Neural crest cell (in vitro differentiated cells): Measurements from ENCODE around the gene SLC27A5. TPM values are rescaled to one million over a fixed set of nuclear protein-coding genes. Genes with fewer than 3 reads are reported as not detected.

Source experiments
- DNase-seq: peaks from one replicate; pipeline ENCODE4 v3.0.0; 2021; ENCODE audit warnings: low read depth, mixed read lengths, low spot score
- H3K27ac Mint-ChIP-seq: one replicate; pipeline ENCODE4 v1.8.0; 2021; ENCODE audit warnings: mild to moderate bottlenecking, mixed read lengths; ENCODE audit not compliant: unreplicated experiment
- H3K27me3 Mint-ChIP-seq: 2 replicates; pipeline ENCODE4 v1.8.0; 2021; ENCODE audit warnings: low read depth, mild to moderate bottlenecking, mixed read lengths
- H3K36me3 Mint-ChIP-seq: 2 replicates; pipeline ENCODE4 v1.8.0; 2021; ENCODE audit warnings: low read depth, mild to moderate bottlenecking, mixed read lengths
- H3K4me1 Mint-ChIP-seq: 2 replicates; pipeline ENCODE4 v1.8.0; 2021; ENCODE audit warnings: mixed read lengths
- H3K4me3 Mint-ChIP-seq: one replicate; pipeline ENCODE4 v1.8.0; 2021; ENCODE audit warnings: mild to moderate bottlenecking, mixed read lengths
- H3K9me3 Mint-ChIP-seq: 2 replicates; pipeline ENCODE4 v1.8.0; 2021; ENCODE audit warnings: mixed read lengths
- total RNA-seq: library from RNA; stranded (reverse); gene quantifications from 2 replicates; pipeline ENCODE4 v1.2.1, GENCODE V29; 2021
- TF ChIP-seq, protein P1 (sequence below): fragments of 200-600 bp; sonication (generic); conservative IDR thresholded peaks from 2 replicates; pipeline ENCODE4 v1.5.0; 2021; ENCODE audit warnings: antibody characterized with exemption, mild to moderate bottlenecking

SLC27A5 gene
- total RNA-seq, 1 donor from 2014 or later, result 17.5 TPM

DNA sequence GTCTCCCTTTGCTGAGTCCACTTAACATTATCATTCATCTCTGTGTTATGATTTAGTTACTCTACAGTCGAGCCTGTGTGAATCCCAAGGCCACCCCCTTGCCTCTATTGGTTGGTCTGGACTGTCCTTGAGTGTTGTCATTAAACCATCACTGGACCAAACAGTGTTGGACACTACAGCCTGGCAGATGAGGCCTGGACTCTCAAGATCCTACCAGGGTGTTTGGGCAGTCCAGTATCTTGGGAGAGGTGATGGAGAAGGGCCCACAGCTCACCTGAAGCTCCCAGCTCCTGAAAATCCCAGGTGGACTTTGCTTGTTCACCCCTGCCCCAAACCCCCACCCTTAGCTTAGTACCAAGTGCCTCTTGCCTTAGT lies 39.3 kb upstream of the SLC27A5 start:
- TF ChIP-seq, protein P1, sequence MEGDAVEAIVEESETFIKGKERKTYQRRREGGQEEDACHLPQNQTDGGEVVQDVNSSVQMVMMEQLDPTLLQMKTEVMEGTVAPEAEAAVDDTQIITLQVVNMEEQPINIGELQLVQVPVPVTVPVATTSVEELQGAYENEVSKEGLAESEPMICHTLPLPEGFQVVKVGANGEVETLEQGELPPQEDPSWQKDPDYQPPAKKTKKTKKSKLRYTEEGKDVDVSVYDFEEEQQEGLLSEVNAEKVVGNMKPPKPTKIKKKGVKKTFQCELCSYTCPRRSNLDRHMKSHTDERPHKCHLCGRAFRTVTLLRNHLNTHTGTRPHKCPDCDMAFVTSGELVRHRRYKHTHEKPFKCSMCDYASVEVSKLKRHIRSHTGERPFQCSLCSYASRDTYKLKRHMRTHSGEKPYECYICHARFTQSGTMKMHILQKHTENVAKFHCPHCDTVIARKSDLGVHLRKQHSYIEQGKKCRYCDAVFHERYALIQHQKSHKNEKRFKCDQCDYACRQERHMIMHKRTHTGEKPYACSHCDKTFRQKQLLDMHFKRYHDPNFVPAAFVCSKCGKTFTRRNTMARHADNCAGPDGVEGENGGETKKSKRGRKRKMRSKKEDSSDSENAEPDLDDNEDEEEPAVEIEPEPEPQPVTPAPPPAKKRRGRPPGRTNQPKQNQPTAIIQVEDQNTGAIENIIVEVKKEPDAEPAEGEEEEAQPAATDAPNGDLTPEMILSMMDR, result no peak
- Mint-ChIP-seq H3K36me3 (peaks cover 47% of the 10 kb centered on the region), H3K27me3 (peaks cover 33% of the 10 kb centered on the region), H3K4me3 (peak overlapping the region; percentile 77), H3K9me3 (no peaks in the 10 kb centered on the region), H3K4me1 (peaks cover 53% of the 10 kb centered on the region), H3K27ac (no peak overlapping the region)
- DNase-seq, result no peak

DNA sequence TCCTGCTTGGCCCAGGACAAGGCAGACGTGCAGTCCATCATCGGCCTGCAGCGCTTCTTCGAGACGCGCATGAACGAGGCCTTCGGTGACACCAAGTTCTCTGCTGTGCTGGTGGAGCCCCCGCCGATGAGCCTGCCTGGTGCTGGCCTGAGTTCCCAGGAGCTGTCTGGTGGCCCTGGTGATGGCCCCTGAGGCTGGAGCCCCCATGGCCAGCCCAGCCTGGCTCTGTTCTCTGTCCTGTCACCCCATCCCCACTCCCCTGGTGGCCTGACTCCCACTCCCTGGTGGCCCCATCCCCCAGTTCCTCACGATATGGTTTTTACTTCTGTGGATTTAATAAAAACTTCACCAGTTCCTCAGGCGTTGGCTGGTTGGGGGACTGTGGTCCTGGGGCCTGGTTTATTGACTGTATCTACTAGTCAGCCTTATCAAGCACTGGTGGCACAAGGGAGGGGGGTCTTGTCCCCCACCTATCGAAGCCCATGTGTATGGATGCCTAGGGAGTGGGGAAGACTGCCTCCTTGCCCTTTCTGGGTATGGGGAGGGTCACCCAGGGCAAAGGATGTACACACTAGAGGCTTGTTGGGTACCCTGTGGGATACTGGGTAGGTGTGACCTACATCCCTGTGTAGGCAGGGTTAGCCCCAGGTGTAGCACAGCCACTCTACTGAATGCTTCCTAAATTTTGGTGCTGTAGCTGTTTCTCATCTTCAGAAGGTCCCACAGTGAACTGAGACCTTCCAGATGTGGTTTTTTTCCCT lies 38.8 kb upstream of the SLC27A5 start:
- no peaks in the 10 kb centered on the region for H3K9me3 Mint-ChIP-seq
- DNase-seq, result no peak
- H3K27me3 Mint-ChIP-seq, result peaks cover 39% of the 10 kb centered on the region
- TF ChIP-seq, protein P1, result no peak
- H3K4me1 Mint-ChIP-seq, result peaks cover 58% of the 10 kb centered on the region
- no peak overlapping the region for H3K27ac Mint-ChIP-seq
- H3K4me3 Mint-ChIP-seq, result peak overlapping the region; percentile 77
- H3K36me3 Mint-ChIP-seq, result peaks cover 53% of the 10 kb centered on the region

DNA sequence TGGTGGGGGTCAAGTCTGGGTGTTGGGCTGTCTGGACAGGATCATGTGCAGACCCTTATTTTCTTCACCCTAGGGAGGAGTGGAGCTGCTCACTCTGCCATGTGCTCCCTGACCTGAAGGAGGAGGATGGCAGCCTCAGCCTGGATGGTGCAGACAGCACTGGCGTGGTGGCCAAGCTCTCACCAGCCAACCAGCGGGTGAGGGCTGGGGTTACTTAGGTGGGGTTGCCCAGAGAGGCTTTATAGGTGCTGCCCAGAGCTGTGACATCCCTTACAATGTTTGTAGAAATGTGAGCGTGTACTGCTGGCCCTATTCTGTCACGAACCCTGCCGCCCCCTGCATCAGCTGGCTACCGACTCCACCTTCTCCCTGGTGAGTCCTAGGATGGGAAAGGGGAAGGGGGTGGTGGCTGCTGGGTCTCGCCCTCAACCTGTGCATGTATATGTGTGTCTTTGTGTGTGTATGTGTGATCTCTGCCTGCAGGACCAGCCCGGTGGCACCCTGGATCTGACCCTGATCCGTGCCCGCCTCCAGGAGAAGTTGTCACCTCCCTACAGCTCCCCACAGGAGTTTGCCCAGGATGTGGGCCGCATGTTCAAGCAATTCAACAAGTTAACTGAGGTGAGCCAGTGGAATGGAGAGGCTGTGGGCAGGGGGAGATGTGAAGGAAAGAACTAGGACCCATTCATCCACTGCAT lies 38.0 kb upstream of the SLC27A5 start:
- Mint-ChIP-seq H3K27ac (no peak overlapping the region), H3K36me3 (peaks cover 48% of the 10 kb centered on the region), H3K4me3 (peak overlapping the region; percentile 74), H3K9me3 (no peaks in the 10 kb centered on the region), H3K27me3 (peaks cover 32% of the 10 kb centered on the region), H3K4me1 (peaks cover 53% of the 10 kb centered on the region)
- TF ChIP-seq, protein P1, result no peak
- no peak for DNase-seq

DNA sequence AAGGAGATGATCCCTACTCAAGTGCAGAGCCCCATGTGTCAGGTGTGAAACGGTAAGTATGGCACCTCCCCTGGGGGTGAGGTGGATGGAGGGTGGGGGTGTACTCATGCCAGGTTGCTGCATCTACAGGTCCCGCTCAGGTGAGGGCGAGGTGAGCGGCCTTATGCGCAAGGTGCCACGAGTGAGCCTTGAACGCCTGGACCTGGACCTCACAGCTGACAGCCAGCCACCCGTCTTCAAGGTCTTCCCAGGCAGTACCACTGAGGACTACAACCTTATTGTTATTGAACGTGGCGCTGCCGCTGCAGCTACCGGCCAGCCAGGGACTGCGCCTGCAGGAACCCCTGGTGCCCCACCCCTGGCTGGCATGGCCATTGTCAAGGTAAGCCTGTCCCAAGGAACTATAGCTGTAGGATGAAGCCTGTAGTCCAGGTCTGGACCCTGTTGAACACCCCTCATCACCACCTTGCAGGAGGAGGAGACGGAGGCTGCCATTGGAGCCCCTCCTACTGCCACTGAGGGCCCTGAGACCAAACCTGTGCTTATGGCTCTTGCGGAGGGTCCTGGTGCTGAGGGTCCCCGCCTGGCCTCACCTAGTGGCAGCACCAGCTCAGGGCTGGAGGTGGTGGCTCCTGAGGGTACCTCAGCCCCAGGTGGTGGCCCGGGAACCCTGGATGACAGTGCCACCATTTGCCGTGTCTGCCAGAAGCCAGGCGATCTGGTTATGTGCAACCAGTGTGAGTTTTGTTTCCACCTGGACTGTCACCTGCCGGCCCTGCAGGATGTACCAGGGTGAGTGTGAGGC lies 37.3 kb upstream of the SLC27A5 start:
- Mint-ChIP-seq H3K27ac (no peak overlapping the region), H3K27me3 (peaks cover 26% of the 10 kb centered on the region), H3K4me1 (peaks cover 46% of the 10 kb centered on the region), H3K9me3 (no peaks in the 10 kb centered on the region), H3K4me3 (peak overlapping the region; percentile 74), H3K36me3 (peaks cover 44% of the 10 kb centered on the region)
- TF ChIP-seq, protein P1, result no peak
- no peak for DNase-seq
